ENCODE results near the gene CDH6. TPM values are rescaled to one million over a fixed set of nuclear protein-coding genes. Genes with fewer than 3 reads are reported as not detected.

Gene CDH6
- total RNA-seq, 1 donor from 2014 or later = 17.9 TPM

GRCh38 chr5:31350395-31350794 is 156.9 kb downstream of the CDH6 start:
- no peak overlapping the region for H3K27ac ChIP-seq

DNA sequence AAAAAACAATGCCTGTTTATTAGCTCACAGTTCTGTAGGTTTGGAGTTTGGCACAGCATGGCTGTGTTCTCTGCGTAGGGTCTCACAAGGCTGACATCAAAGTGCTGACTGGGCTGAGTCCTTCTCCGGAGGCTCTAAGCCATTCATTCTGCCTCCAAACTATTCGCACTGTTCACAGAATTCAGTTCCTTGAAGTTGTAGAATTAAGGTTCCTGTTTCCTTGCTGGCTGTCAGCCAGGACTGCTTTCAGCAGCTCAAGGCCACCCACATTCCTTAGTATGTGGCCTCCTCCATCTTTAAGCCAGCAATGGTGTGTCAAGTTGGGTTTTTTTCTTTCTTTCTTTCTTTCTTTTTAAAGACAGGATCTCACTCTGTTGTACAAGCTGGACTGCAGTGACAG is 161.9 kb downstream of the CDH6 start:
- no peaks in the 10 kb centered on the region for H3K36me3 ChIP-seq
- H3F3A ChIP-seq (ENCODE audit: low read depth) = no peaks in the 10 kb centered on the region
- Mint-ChIP-seq H3K27me3 (ENCODE audit: insufficient read depth, low read depth) (peaks cover 7% of the 10 kb centered on the region), H3K4me1 (no peaks in the 10 kb centered on the region), H3K36me3 (peaks cover 1% of the 10 kb centered on the region), H3K4me3 (no peak overlapping the region), H3K27ac (no peak overlapping the region), H3K9me3 (peaks cover 4% of the 10 kb centered on the region)
- no peak overlapping the region for H3K27ac ChIP-seq
- H3K9ac ChIP-seq = no peak overlapping the region
- H3K79me2 ChIP-seq (ENCODE audit: low read depth) = no peaks in the 10 kb centered on the region
- no peaks in the 10 kb centered on the region for H3K27me3 ChIP-seq
- H3K4me2 ChIP-seq = no peak overlapping the region
- H3K4me3 ChIP-seq = no peak overlapping the region
- DNase-seq (ENCODE audit: low spot score) = no peak
- no peak for TF ChIP-seq EZH2 (IDR thresholded peaks at IDR 0.05)
- no peak for TF ChIP-seq EZH2phosphoT487 (IDR thresholded peaks at IDR 0.05)
- TF ChIP-seq, protein P1, sequence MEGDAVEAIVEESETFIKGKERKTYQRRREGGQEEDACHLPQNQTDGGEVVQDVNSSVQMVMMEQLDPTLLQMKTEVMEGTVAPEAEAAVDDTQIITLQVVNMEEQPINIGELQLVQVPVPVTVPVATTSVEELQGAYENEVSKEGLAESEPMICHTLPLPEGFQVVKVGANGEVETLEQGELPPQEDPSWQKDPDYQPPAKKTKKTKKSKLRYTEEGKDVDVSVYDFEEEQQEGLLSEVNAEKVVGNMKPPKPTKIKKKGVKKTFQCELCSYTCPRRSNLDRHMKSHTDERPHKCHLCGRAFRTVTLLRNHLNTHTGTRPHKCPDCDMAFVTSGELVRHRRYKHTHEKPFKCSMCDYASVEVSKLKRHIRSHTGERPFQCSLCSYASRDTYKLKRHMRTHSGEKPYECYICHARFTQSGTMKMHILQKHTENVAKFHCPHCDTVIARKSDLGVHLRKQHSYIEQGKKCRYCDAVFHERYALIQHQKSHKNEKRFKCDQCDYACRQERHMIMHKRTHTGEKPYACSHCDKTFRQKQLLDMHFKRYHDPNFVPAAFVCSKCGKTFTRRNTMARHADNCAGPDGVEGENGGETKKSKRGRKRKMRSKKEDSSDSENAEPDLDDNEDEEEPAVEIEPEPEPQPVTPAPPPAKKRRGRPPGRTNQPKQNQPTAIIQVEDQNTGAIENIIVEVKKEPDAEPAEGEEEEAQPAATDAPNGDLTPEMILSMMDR (IDR thresholded peaks at IDR 0.05) = no peak
- H3K9me3 ChIP-seq (ENCODE audit: low read depth) = no peaks in the 10 kb centered on the region
- no peaks in the 10 kb centered on the region for H4K20me1 ChIP-seq (ENCODE audit: low read depth)
- no peaks in the 10 kb centered on the region for H3K4me1 ChIP-seq
- H2AFZ ChIP-seq (replicated peaks) = no peak overlapping the region

More at GRCh38 chr5:31350395-31350794, 156.9 kb downstream of the CDH6 start:
- Mint-ChIP-seq H3K36me3 (peaks cover 1% of the 10 kb centered on the region), H3K27ac (no peak overlapping the region), H3K4me1 (no peaks in the 10 kb centered on the region), H3K9me3 (peaks cover 2% of the 10 kb centered on the region), H3K27me3 (ENCODE audit: insufficient read depth, low read depth) (peaks cover 4% of the 10 kb centered on the region), H3K4me3 (no peak overlapping the region)
- no peak for DNase-seq (ENCODE audit: low spot score)
- H3K4me2 ChIP-seq = no peak overlapping the region
- no peaks in the 10 kb centered on the region for H4K20me1 ChIP-seq (ENCODE audit: low read depth)
- H3K4me3 ChIP-seq = no peak overlapping the region
- no peaks in the 10 kb centered on the region for H3K4me1 ChIP-seq
- no peaks in the 10 kb centered on the region for H3K79me2 ChIP-seq (ENCODE audit: low read depth)
- TF ChIP-seq EZH2 (IDR thresholded peaks at IDR 0.05) (no peak), EZH2phosphoT487 (IDR thresholded peaks at IDR 0.05) (no peak)
- TF ChIP-seq, protein P1 (IDR thresholded peaks at IDR 0.05) = no peak
- H3K27me3 ChIP-seq = no peaks in the 10 kb centered on the region
- H3K36me3 ChIP-seq = no peaks in the 10 kb centered on the region
- no peak overlapping the region for H2AFZ ChIP-seq (replicated peaks)
- no peaks in the 10 kb centered on the region for H3K9me3 ChIP-seq (ENCODE audit: low read depth)
- no peaks in the 10 kb centered on the region for H3F3A ChIP-seq (ENCODE audit: low read depth)
- no peak overlapping the region for H3K9ac ChIP-seq

DNA sequence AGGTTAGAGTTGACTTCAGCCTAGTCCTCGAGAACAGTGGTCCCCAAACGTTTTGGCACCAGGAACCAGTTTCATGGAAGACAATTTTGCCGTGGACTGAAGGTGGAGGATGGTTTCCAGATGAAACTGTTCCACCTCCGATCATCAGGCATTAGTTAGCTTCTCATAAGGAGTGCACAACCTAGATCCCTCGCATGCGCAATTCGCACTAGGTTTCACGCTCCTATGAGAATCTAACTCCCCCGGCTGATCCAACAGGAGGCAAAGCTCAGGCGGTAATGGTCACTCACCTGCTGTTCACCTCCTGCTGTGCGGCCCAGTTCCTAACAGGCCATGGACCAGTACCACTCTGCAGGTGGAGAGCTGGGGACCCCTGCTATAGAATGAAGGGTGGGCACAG is 163.6 kb downstream of the CDH6 start:
- Histone ChIP-seq H4K20me1 (ENCODE audit: low read depth) (no peaks in the 10 kb centered on the region), H3K4me1 (no peaks in the 10 kb centered on the region), H3K4me3 (no peak overlapping the region), H3F3A (ENCODE audit: low read depth) (no peaks in the 10 kb centered on the region), H2AFZ (replicated peaks) (no peak overlapping the region), H3K27me3 (no peaks in the 10 kb centered on the region), H3K9me3 (ENCODE audit: low read depth) (no peaks in the 10 kb centered on the region), H3K9ac (no peak overlapping the region), H3K27ac (no peak overlapping the region), H3K79me2 (ENCODE audit: low read depth) (no peaks in the 10 kb centered on the region), H3K36me3 (no peaks in the 10 kb centered on the region), H3K4me2 (no peak overlapping the region)
- no peak for DNase-seq (ENCODE audit: low spot score)
- H3K27me3 Mint-ChIP-seq (ENCODE audit: insufficient read depth, low read depth) = peaks cover 4% of the 10 kb centered on the region
- H3K4me1 Mint-ChIP-seq = no peaks in the 10 kb centered on the region
- no peak overlapping the region for H3K27ac Mint-ChIP-seq
- no peak for TF ChIP-seq EZH2phosphoT487 (IDR thresholded peaks at IDR 0.05)
- no peak for TF ChIP-seq EZH2 (IDR thresholded peaks at IDR 0.05)
- TF ChIP-seq, protein P1 (IDR thresholded peaks at IDR 0.05) = no peak
- no peak overlapping the region for H3K4me3 Mint-ChIP-seq
- H3K36me3 Mint-ChIP-seq = peaks cover 1% of the 10 kb centered on the region
- peaks cover 4% of the 10 kb centered on the region for H3K9me3 Mint-ChIP-seq
